ENCODE data around the gene TYMS.

Gene TYMS

GRCh38 chr18:712401-713134 lies 55.1 kb downstream of the TYMS start, which contains the start of gene ENOSF1:
Gene ENOSF1, minus strand, starts transcription at chr18:712630. Its CDS starts 43 bp downstream, at chr18:712587.
- DNase-seq, result peak; percentile 91

- DNase-seq, result no peak
Measured at GRCh38 chr18:713135-713490, 55.7 kb downstream of the TYMS start.

- no peak for DNase-seq
Measured at GRCh38 chr18:715626-716025, 58.2 kb downstream of the TYMS start.

GRCh38 chr18:717003-717402 lies 59.5 kb downstream of the TYMS start:
- DNase-seq, result no peak
